HG03139 (cell line): Measurements from ENCODE around the gene DRD2.

ENCODE experiments used
- ATAC-seq: cut with Tn5 transposase; IDR thresholded peaks from one replicate; pipeline ENCODE4 v1.9.1; 2021; ENCODE audit not compliant: unreplicated experiment

Gene DRD2

DNA sequence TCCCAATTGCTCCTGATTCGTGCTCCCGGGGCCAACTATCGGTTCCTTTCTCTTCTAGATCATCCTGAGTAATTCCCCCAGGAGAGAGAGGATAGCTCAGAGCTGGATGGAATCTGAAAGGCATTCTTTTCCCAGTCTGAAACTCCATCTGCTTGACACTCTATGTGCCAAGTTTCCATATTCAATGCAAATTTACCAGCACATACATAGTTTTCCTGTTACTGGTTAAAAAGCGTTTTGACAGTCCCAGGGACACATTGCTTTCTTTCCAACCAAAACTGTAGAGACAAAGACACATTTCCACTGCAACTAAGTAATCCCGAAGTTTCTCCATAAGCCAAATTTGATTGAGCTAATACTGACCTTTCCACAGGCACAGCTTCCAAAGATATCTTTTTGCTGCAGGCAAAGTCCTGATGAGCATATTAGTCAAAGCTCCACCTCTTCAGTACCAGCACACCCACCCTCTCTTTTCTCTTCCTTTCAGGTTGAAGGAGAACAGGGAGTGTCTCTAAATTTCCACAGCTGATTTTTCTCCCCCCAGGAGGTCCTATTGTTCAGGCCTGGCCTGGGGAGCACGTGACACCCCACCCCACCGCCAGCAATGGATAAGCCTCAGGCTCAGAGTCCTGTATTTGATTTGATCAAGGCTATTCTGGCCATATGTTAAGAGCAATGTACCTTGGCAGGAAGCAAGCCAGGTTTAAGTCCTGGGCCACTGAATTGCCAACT lies 97.4 kb downstream of the DRD2 start:
- no peak for ATAC-seq

DNA sequence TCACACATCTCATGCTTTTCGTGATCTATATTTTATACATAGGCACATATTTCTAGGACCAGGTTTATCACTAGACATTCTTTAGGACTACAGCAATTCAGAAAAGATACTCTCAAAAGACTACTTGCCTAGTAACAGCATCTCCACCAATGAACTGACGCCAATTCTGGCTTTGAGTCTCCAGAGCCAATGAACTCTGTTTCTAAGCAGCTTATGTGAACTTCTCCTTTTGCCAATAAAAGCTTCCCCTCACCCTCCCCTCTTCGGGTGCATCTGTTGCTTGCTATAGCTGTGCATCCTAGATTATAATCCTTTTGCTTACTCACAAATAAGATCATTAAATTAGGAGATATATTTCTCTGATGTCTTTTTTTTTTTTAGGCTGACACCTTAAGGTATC lies 99.0 kb downstream of the DRD2 start:
- ATAC-seq = no peak

DNA sequence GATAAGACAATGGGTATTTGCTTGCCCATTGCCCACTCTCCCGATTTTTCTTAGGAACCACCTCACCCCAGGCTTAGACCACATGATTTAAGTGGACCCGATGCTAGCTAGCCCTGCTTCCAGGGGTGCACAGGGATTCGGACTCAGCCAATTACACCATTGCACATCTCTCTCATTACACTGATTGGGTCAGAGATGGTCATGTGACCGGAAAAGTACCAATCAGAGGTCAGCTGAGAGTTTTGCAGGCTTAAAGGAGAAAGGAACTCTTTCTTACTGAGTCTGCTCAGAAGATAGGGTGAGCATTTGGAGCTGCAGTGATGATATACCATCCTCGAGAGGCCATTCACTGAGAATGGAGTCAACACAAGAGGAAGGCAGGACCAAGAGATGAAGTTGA lies 99.8 kb downstream of the DRD2 start:
- ATAC-seq = no peak

DNA sequence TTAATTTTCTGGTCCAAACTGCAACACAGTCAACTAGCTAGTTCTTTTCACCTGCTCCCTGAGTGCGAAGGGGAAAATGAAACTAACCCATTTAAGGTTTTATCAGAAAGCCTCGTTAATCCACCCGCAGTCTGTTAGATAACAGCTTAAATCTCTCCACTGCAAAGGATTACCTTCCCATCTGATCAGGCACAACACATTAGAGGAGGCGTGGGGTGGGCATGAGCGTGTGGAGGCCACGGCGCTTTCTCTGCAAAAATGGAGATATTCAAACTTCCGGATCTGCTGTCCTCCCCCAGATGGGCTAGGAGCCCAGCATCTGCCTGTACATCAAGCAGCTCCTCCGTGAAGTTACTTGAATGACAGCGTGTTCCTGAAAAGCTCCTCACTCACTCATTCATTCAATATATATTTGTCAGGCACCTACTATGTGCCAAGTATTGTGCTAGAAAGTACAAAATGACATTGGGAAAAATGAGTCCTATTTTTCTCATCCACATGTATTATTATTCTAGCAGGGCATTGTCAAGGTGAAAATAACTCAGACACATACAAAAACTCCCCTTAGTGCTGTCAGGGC lies 101.1 kb downstream of the DRD2 start:
- no peak for ATAC-seq

DNA sequence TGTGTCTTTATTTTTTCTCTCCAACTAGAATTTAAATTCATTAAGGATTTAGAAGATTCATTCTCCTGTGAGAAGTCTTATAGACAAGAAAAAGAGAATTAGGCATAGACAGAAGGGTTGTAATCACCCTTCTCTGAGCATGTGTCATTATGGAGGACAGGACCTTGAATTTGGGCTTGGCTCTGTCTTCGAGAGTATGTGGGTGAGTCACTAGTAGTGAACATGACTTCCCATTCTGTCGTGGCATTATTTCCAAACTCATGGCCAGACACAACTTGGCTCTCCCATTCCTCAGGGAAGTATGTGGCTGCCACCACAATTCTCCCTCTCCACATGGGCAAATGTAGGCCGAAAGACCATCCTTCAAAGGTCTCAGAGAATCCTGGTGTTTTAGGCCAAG lies 101.9 kb downstream of the DRD2 start:
- no peak for ATAC-seq

DNA sequence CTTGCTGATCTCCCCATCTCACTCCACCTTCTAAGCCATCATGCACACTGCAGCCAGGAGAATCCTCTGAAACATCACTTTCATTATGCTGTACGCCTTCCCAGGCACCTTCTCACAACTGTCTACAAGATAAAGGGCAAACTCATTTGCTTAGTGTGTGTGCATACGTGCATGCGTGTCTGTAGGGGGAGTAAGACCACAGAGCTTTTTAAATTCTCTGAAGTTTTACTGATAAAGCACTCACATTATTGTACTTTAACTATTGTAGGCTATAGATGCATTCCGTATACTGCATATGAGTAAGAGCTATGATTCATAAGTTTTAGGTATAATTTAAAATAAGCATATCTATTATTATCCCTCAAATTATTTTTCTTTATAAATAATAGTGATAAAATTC lies 102.9 kb downstream of the DRD2 start:
- no peak for ATAC-seq

DNA sequence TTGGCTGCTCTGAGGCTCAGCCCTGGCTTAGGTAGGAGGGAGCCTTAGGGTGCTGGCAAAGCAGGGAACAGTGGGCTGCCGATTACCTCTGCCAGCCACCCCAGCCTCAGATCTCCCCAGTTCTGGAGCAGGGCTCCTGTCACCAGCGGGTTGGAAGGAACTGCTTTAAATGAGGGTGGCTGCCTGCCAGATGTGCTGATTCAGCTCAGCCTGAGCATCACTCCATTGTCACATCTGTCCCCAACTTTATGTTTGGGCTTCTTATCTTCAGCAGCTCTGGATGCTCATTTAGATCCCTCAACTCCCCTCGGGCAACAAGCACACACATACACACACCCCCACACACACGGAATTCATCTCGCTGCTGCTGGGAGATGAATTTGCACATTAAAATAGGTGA lies 104.6 kb downstream of the DRD2 start:
- ATAC-seq = no peak

DNA sequence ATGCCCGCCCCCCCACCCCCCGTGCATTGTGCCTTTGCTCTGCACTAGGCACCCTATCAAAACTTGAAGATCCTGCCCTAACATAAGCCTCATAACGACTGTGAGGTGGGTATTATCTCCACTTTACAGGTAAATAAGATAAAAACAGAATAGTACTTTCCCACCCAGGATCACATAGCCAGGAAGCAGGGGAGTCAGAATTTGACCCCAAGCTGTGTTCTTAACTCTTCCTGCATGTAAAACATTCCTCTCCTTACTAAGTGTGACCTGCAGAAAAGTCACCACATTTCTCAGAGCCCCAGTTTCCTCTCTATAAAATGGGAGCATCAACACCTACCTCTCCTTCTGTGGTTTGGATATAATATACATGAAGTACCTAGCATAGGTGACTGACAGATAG lies 105.8 kb downstream of the DRD2 start:
- no peak for ATAC-seq

DNA sequence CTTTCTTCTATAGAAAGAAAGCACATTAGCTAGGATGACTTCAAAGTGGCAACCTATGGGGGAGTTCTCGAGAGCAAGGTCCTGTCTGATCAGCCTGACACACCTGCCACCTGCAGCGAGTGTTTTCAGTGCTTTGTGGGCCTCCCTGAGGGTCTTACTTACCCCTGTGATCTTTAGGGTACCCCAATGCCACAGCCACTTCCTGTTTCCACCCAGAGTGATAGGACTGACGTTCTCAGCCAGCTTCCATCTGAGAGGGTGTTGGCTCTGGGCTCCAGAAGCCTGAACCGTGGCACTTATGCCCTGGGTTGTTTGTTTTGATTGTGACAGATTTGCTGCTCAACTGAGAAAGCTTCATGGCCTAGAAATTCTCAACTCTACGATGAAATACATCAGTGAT lies 109.3 kb downstream of the DRD2 start:
- ATAC-seq = no peak

DNA sequence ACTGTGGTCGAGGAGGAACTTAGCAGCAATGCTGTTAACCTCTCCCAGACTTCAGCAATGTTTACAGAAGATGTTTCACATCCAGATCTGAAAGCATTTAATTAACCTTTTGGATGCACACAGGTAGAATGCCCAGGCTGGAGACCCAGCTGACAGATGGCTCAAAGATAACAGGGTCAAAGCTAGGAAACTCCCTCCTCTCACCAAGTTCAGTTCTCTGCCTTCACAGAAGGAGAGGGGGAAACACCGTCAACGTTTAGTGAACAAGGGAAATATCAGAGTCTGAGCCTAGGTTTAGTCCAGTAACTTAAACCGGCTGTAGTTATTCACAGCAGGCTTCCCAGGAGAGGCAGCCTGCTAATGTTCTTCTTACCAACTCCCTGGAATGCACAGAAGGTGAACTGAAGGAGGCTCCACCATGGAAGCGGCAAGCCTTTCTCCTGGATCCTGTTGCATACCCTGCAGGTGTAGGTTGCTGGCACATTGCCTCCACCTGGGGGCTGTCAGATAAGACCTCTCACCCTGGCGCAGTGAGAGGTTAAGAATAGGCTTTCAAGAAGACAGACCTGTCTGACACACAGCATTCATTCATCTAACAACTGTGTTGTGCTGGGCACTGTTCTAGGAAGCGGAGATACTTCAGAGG lies 111.1 kb downstream of the DRD2 start:
- no peak for ATAC-seq

DNA sequence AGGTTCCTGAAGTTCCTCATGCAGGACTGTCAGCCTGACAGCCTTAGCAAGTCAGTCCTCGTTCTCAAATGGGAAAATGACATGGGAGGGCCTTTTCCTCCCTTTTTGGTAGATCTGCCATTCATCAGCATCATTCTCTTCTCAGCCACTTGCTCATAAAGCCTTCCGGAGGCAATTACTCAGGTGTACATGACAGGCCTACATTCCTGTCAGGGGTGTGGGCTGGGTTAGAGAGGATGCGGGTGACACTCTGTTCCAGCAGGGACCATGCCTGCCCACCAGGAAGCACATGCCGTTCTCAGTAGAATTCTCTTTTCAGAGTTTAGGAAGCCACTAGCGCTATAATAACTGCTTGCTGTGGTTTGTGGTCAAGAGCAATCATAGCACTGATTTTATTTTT lies 111.8 kb downstream of the DRD2 start:
- ATAC-seq = no peak
